Loucy (cell line): ENCODE data around the gene ARHGAP15.

Experiments
- H2AFZ ChIP-seq: fragments of 200-600 bp; sonication (generic); 2 replicates; pipeline ENCODE4 v1.6.0; 2016; ENCODE audit warnings: antibody characterized with exemption, mild to moderate bottlenecking, low read length, moderate library complexity
- H3F3A ChIP-seq: fragments of 200-600 bp; 2 replicates; pipeline ENCODE4 v1.6.0; 2016; ENCODE audit warnings: antibody characterized with exemption, low read depth, mild to moderate bottlenecking
- H3K27me3 ChIP-seq: fragments of 200-600 bp; sonication (generic); 2 replicates; pipeline ENCODE4 v1.6.1; 2014; ENCODE audit warnings: low read length, mild to moderate bottlenecking; ENCODE audit not compliant: insufficient read depth, poor library complexity, severe bottlenecking
- H3K36me3 ChIP-seq: fragments of 200-600 bp; sonication (generic); 2 replicates; pipeline ENCODE4 v1.6.1; 2016; ENCODE audit warnings: low read length; ENCODE audit not compliant: insufficient read depth
- H3K4me1 ChIP-seq: fragments of 200-600 bp; sonication (generic); 2 replicates; pipeline ENCODE4 v1.5.1; 2014; ENCODE audit warnings: low read length, mild to moderate bottlenecking; ENCODE audit not compliant: insufficient read depth, poor library complexity, severe bottlenecking
- H3K4me2 ChIP-seq: fragments of 200-600 bp; sonication (generic); 2 replicates; pipeline ENCODE4 v1.6.0; 2014; ENCODE audit warnings: antibody characterized with exemption, low read length, low read depth, mild to moderate bottlenecking; ENCODE audit not compliant: poor library complexity, severe bottlenecking
- H3K4me3 ChIP-seq: fragments of 200-600 bp; sonication (generic); 2 replicates; pipeline ENCODE4 v1.5.1; 2014; ENCODE audit warnings: low read length, mild to moderate bottlenecking, mixed read lengths; ENCODE audit not compliant: poor library complexity, severe bottlenecking
- H3K79me2 ChIP-seq: fragments of 200-600 bp; sonication (generic); 2 replicates; pipeline ENCODE4 v1.6.1; 2014; ENCODE audit warnings: low read length; ENCODE audit not compliant: insufficient read depth
- H3K9ac ChIP-seq: fragments of 200-600 bp; sonication (generic); 2 replicates; pipeline ENCODE4 v1.6.0; 2014; ENCODE audit warnings: mild to moderate bottlenecking, low read depth, low read length, moderate library complexity; ENCODE audit not compliant: poor library complexity, severe bottlenecking
- H3K9me2 ChIP-seq: fragments of 200-600 bp; sonication (generic); replicated peaks from 2 replicates; pipeline ENCODE4 v1.6.1; 2016; ENCODE audit warnings: low read depth, low read length, mixed read lengths
- H3K9me3 ChIP-seq: fragments of 200-600 bp; sonication (generic); 2 replicates; pipeline ENCODE4 v1.6.1; 2014; ENCODE audit warnings: mild to moderate bottlenecking, antibody characterized with exemption, low read length, low read depth; ENCODE audit not compliant: insufficient read depth
- H4K20me1 ChIP-seq: fragments of 200-600 bp; sonication (generic); 2 replicates; pipeline ENCODE4 v1.6.0; 2014; ENCODE audit warnings: antibody characterized with exemption, low read length, mild to moderate bottlenecking; ENCODE audit not compliant: insufficient read depth, poor library complexity, severe bottlenecking
- EZH2phosphoT487 ChIP-seq: fragments of 200-600 bp; IDR thresholded peaks from 2 replicates; pipeline ENCODE4 v1.6.1; 2018; ENCODE audit warnings: antibody characterized with exemption, mild to moderate bottlenecking, moderate library complexity, borderline replicate concordance
- TF ChIP-seq, protein P1 (sequence below): fragments of 200-600 bp; sonication (generic); conservative IDR thresholded peaks from 2 replicates; pipeline ENCODE4 v1.5.1; 2014; ENCODE audit warnings: mild to moderate bottlenecking, antibody characterized with exemption, low read length

Gene ARHGAP15

DNA sequence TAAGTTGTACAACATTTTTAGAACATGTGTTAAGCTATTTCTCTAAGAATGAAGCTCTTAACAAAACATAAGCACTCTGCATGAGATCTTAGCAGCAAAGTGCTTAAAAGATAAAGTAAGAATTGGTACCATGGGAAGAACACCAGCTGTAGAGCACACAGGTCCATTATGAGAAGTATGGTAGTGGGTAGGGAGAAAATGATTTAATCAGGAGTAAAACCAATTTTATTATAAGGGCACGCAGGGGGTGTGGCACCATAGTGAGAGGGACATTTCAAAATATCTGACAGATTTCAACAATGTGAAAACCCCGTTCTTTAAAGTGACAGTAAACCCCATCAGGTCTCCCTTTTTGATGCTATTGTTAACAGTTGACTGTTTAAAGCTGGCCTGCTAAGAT lies 492.9 kb downstream of the ARHGAP15 start:
- Histone ChIP-seq H3K36me3 (peaks cover 34% of the 10 kb centered on the region), H3K4me3 (no peak overlapping the region), H3K79me2 (0 out of 2 replicates have a peak, but pooled peaks cover 2% of the 10 kb centered on the region), H2AFZ (no peak overlapping the region), H3K9me3 (no peaks in the 10 kb centered on the region), H3K4me2 (no peak overlapping the region), H3K9ac (no peak overlapping the region), H3K27me3 (no peaks in the 10 kb centered on the region), H3K4me1 (no peaks in the 10 kb centered on the region), H3F3A (no peaks in the 10 kb centered on the region), H3K9me2 (no peaks in the 10 kb centered on the region), H4K20me1 (no peaks in the 10 kb centered on the region)
- no peak for TF ChIP-seq EZH2phosphoT487
- TF ChIP-seq, protein P1, sequence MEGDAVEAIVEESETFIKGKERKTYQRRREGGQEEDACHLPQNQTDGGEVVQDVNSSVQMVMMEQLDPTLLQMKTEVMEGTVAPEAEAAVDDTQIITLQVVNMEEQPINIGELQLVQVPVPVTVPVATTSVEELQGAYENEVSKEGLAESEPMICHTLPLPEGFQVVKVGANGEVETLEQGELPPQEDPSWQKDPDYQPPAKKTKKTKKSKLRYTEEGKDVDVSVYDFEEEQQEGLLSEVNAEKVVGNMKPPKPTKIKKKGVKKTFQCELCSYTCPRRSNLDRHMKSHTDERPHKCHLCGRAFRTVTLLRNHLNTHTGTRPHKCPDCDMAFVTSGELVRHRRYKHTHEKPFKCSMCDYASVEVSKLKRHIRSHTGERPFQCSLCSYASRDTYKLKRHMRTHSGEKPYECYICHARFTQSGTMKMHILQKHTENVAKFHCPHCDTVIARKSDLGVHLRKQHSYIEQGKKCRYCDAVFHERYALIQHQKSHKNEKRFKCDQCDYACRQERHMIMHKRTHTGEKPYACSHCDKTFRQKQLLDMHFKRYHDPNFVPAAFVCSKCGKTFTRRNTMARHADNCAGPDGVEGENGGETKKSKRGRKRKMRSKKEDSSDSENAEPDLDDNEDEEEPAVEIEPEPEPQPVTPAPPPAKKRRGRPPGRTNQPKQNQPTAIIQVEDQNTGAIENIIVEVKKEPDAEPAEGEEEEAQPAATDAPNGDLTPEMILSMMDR, result no peak

DNA sequence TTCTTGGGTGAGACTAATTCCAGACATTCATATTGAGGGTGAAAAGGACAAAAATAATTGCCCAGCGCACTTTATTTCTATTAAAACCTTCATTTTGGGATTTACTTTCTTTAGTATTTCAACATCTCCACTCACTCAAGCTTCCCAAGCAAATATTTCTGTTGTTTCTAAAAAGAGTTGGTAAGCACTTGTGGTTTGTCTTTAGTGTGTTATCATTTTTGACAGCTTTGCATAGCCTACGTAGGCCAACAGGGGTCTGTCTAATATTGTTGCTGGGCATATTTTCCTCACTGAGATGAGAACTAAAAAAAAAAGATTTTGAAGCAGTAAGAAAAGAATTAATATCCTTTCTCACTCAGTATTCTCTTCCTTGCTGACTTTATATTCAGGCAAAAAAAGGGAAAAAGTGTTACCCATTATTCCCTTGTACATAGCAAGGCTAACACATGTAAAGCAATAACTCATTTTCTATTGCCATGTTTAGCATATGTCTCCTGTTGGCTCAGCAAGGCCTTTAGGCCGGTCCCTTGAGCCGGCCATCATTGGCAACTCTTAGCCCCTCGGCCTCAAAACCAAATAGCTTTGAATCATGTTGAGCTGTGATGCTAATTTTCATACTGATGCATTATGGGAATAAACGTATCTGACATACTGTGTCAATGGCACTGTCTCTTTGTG lies 494.2 kb downstream of the ARHGAP15 start:
- Histone ChIP-seq H3K9me3 (no peaks in the 10 kb centered on the region), H3K4me1 (no peaks in the 10 kb centered on the region), H3K9me2 (no peaks in the 10 kb centered on the region), H4K20me1 (no peaks in the 10 kb centered on the region), H3K79me2 (0 out of 2 replicates have a peak, but pooled peaks cover 2% of the 10 kb centered on the region), H3F3A (no peaks in the 10 kb centered on the region), H2AFZ (no peak overlapping the region), H3K27me3 (no peaks in the 10 kb centered on the region), H3K4me2 (no peak overlapping the region), H3K4me3 (no peak overlapping the region), H3K9ac (no peak overlapping the region), H3K36me3 (peaks cover 46% of the 10 kb centered on the region)
- TF ChIP-seq, protein P1, result peak; percentile 17; the same call in 1 of the 2 replicates
- TF ChIP-seq EZH2phosphoT487, result no peak

DNA sequence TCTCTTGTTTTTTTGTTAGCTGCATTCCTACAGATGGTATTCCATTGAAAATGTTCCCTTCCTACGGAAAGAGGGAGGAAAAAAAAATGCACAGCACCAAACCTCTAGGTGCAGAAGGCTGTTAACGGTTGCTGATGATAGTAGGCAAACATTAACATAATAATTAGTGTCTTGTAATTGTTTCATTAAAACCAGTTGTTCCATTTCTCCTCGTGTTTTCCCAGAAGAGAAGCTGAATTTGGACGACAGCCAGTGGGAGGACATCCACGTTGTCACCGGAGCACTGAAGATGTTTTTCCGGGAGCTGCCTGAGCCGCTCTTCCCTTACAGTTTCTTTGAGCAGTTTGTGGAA lies 494.7 kb downstream of the ARHGAP15 start:
- Histone ChIP-seq H3K79me2 (0 out of 2 replicates have a peak, but pooled peaks cover 2% of the 10 kb centered on the region), H3K4me2 (no peak overlapping the region), H3K4me1 (no peaks in the 10 kb centered on the region), H3K9ac (no peak overlapping the region), H3F3A (no peaks in the 10 kb centered on the region), H3K36me3 (peaks cover 50% of the 10 kb centered on the region), H4K20me1 (no peaks in the 10 kb centered on the region), H3K4me3 (no peak overlapping the region), H3K9me3 (no peaks in the 10 kb centered on the region), H3K27me3 (no peaks in the 10 kb centered on the region), H2AFZ (no peak overlapping the region), H3K9me2 (no peaks in the 10 kb centered on the region)
- no peak for TF ChIP-seq EZH2phosphoT487
- TF ChIP-seq, protein P1, result no peak
